ENCODE data around the gene RAB7B. TPM values are rescaled to one million over a fixed set of nuclear protein-coding genes. Genes with fewer than 3 reads are reported as not detected.

RAB7B gene
- total and polyA plus RNA-seq, 9 donors = 0.12 to 11.5 (median 3.6) TPM

GRCh38 chr1:205974712-205975111 is 28.5 kb downstream of the RAB7B start:
- 76 to 77% (median 77%) methylated on average over 3 of the region's 3 CpGs for WGBS, 3 donors
- H3K4me3 ChIP-seq = no peak overlapping the region

DNA sequence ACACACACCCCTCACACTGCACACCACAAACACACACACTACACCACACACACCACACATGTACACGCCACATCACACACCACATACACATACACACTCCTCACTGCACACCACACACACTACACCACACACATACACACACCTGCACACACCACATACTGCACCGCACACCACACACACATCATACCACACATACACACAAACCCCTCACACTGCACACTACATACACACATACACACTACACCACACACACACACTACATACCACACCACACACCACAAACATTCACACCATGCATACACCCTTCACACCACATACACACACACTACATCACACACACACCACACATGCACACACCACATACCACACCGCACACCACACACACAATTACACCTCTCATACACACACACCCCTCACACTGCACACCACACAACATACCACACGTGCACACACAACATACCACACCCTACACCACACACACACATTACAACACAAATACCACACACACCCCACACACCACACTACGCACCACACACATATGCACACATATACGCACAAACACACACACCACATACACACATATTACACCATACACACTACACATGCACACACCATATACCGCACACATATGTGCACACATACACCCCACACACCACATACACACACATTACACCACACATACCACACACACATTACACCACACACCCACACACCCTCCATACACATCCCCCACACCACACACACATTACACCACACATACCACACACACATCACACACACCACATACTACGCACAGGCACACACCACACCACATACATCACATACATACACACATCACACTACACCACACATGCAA is 29.6 kb downstream of the RAB7B start:
- 90 to 93% (median 92%) methylated on average over 8 of the region's 8 CpGs for WGBS, 3 donors

More at GRCh38 chr1:205974712-205975111, 28.5 kb downstream of the RAB7B start:
- no peaks in the 10 kb centered on the region for H3K36me3 ChIP-seq
- intact Hi-C loops (cut with DNase I) = loop anchor here (5.0 to 10.0 kb wide), 4 partner anchors 60 to 312 kb away; no protein-coding TSS in a partner anchor
- H3K27ac ChIP-seq = no peak overlapping the region
- no peak for TF ChIP-seq POLR2A (IDR thresholded peaks at IDR 0.05)
- no peak for TF ChIP-seq EP300 (IDR thresholded peaks at IDR 0.05)
- TF ChIP-seq CTCF (IDR thresholded peaks at IDR 0.05) = no peak
- H3K4me1 ChIP-seq (ENCODE audit: insufficient read depth) = peaks cover 4% of the 10 kb centered on the region
- DNase-seq = no peak
- H3K27me3 ChIP-seq = no peaks in the 10 kb centered on the region
- no peaks in the 10 kb centered on the region for H3K9me3 ChIP-seq

DNA sequence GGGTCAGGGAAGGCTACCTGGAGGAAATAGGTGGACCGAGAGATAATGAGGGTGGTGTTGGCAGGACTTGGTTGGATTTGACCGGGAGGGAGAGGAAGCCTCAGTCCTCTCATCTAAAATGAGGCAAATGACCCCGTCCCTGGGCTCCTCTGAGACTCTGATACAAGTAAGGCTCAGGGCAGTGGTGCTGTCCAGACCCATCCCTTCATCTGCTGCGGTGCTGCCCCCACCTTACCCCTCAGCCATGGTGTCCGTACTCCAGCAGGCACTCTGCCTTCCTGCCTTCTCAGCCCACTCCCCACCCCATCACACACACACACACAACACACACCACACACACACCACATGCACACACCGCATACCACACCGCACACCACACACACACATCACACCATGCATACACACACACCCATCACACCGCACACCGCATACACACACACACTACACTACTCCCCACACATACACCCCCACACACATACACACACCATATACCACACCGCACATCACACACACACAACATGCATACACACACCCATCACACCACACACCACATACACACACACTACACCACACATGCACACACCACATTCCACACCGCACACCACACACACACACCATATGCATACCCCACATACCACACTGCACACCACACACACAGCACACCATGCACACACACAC is 30.6 kb downstream of the RAB7B start:
- 72 to 74% (median 73%) methylated on average over 11 of the region's 11 CpGs for WGBS, 3 donors
- peaks cover 4% of the 10 kb centered on the region for H3K4me1 ChIP-seq (ENCODE audit: insufficient read depth)
- DNase-seq = no peak
- no peak overlapping the region for H3K4me3 ChIP-seq
- H3K27me3 ChIP-seq = no peaks in the 10 kb centered on the region
- no peak overlapping the region for H3K27ac ChIP-seq
- no peak for TF ChIP-seq EP300 (IDR thresholded peaks at IDR 0.05)
- TF ChIP-seq POLR2A (IDR thresholded peaks at IDR 0.05) = no peak
- intact Hi-C loops (cut with DNase I) = loop anchor here in 3 of 4 donors (2.0 to 10.0 kb wide), 3 partner anchors 52 to 308 kb away; no protein-coding TSS in a partner anchor
- H3K9me3 ChIP-seq = no peaks in the 10 kb centered on the region
- H3K36me3 ChIP-seq = no peaks in the 10 kb centered on the region

More for the DNA sequence above, 29.6 kb downstream of the RAB7B start:
- Histone ChIP-seq H3K36me3 (no peaks in the 10 kb centered on the region), H3K9me3 (no peaks in the 10 kb centered on the region), H3K4me3 (no peak overlapping the region), H3K27me3 (no peaks in the 10 kb centered on the region), H3K4me1 (ENCODE audit: insufficient read depth) (peaks cover 4% of the 10 kb centered on the region), H3K27ac (no peak overlapping the region)
- intact Hi-C loops (cut with DNase I) = loop anchor here in 3 of 4 donors (2.0 to 10.0 kb wide), 3 partner anchors 53 to 309 kb away; no protein-coding TSS in a partner anchor
- no peak for TF ChIP-seq EP300 (IDR thresholded peaks at IDR 0.05)
- TF ChIP-seq CTCF (IDR thresholded peaks at IDR 0.05) = no peak
- TF ChIP-seq POLR2A (IDR thresholded peaks at IDR 0.05) = no peak
- DNase-seq = no peak

GRCh38 chr1:205972081-205972480 is 31.1 kb downstream of the RAB7B start:
- H3K4me1 ChIP-seq (ENCODE audit: insufficient read depth) = peaks cover 4% of the 10 kb centered on the region
- no peaks in the 10 kb centered on the region for H3K9me3 ChIP-seq
- no peaks in the 10 kb centered on the region for H3K36me3 ChIP-seq
- 78 to 80% (median 80%) methylated on average over 4 of the region's 4 CpGs for WGBS, 3 donors
- H3K27me3 ChIP-seq = no peaks in the 10 kb centered on the region
- no peak for TF ChIP-seq POLR2A (IDR thresholded peaks at IDR 0.05)
- no peak for TF ChIP-seq EP300 (IDR thresholded peaks at IDR 0.05)
- TF ChIP-seq CTCF (IDR thresholded peaks at IDR 0.05) = no peak
- DNase-seq = no peak
- no peak overlapping the region for H3K27ac ChIP-seq
- H3K4me3 ChIP-seq = no peak overlapping the region
- intact Hi-C loops (cut with DNase I) = loop anchor here in 3 of 4 donors (2.0 to 10.0 kb wide), 3 partner anchors 51 to 307 kb away; no protein-coding TSS in a partner anchor

Measured in ovary (tissue), 9 donors.